GM12864 (cell line): ENCODE results near the gene CENPO.
"Not testable (repeated sequence)": the region's sequence is repeated elsewhere in the genome, so short reads cannot be mapped to it uniquely, and the experiment has no call there.

Experiments
- DNase-seq: peaks from one replicate; pipeline ENCODE4 v3.0.0-alpha.2; 2011; ENCODE audit warnings: low read depth
- H3K4me3 ChIP-seq: 2 replicates; pipeline ENCODE4 v1.5.1; 2011; ENCODE audit warnings: mild to moderate bottlenecking, low read depth, low read length, control low read depth
- TF ChIP-seq, protein P1 (sequence below): IDR thresholded peaks from 2 replicates; pipeline ENCODE4 v1.5.1; 2011; ENCODE audit warnings: low read depth, mild to moderate bottlenecking, moderate library complexity, low read length, control low read depth, inconsistent platforms; ENCODE audit errors: missing control alignments

Gene CENPO

DNA sequence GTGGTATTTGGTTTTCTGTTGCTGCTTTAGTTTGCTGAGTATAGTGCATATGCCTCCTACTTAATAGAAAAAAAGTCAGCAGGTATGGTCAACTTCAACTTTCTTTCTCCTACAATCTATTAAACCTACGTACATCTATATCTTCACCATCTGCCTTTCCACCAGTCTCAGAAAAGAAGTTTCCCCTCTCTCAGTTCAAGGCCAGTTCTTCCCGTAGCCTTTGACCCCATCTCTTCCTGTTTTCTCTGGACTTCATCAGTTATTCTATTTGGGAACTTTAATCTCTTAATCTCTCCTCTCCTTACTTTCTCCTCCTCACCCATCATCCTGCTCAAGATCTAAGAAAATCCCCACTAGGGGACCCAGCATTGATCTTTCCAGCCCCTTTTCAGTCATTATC is 5.7 kb upstream of the CENPO start:
- no peak for DNase-seq
- TF ChIP-seq, protein P1, sequence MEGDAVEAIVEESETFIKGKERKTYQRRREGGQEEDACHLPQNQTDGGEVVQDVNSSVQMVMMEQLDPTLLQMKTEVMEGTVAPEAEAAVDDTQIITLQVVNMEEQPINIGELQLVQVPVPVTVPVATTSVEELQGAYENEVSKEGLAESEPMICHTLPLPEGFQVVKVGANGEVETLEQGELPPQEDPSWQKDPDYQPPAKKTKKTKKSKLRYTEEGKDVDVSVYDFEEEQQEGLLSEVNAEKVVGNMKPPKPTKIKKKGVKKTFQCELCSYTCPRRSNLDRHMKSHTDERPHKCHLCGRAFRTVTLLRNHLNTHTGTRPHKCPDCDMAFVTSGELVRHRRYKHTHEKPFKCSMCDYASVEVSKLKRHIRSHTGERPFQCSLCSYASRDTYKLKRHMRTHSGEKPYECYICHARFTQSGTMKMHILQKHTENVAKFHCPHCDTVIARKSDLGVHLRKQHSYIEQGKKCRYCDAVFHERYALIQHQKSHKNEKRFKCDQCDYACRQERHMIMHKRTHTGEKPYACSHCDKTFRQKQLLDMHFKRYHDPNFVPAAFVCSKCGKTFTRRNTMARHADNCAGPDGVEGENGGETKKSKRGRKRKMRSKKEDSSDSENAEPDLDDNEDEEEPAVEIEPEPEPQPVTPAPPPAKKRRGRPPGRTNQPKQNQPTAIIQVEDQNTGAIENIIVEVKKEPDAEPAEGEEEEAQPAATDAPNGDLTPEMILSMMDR: no peak
- H3K4me3 ChIP-seq: no peak overlapping the region

DNA sequence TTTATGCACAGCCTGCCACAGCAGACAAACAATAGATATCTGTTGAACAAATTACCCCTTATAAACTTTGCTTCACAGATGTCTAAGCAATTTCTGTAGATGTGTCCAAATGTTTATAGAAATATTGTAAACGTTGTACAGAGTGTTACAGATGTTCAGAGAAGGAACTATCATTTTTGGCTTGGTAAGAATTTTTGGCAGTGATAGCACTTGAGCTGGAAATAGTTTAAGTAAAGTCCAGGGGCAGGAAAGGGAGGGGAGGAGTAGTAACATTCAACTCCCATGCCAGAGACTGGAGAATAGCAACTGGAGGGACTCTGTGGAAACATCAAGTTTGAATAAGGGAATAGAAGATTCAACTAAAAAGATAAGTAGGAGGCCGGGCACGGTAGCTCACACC is 4.4 kb upstream of the CENPO start:
- no peak for DNase-seq
- TF ChIP-seq, protein P1: no peak
- no peak overlapping the region for H3K4me3 ChIP-seq

GRCh38 chr2:24791452-24791851 is 1.8 kb upstream of the CENPO start:
- no peak overlapping the region for H3K4me3 ChIP-seq
- TF ChIP-seq, protein P1: no peak

DNA sequence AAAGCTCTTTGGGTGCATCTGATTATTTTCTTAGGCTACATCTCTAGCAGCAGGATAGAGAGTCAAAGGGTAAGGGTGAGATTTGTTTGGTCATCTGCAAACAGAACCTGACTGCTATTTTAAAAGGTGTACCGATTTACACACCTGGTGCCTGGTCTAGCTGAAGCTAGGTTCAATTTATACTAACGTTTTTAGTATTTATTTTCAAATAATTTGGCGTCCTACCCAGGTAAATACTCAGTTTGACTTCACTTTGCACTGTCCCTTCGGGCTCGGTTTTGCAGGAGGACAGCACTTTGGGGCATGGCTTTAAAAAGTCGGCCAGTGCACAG is 717 bp upstream of the CENPO start:
- TF ChIP-seq, protein P1: no peak
- no peak for DNase-seq
- peak overlapping the region; percentile 84 for H3K4me3 ChIP-seq

More at GRCh38 chr2:24791452-24791851, 1.8 kb upstream of the CENPO start:
- DNase-seq: no peak

DNA sequence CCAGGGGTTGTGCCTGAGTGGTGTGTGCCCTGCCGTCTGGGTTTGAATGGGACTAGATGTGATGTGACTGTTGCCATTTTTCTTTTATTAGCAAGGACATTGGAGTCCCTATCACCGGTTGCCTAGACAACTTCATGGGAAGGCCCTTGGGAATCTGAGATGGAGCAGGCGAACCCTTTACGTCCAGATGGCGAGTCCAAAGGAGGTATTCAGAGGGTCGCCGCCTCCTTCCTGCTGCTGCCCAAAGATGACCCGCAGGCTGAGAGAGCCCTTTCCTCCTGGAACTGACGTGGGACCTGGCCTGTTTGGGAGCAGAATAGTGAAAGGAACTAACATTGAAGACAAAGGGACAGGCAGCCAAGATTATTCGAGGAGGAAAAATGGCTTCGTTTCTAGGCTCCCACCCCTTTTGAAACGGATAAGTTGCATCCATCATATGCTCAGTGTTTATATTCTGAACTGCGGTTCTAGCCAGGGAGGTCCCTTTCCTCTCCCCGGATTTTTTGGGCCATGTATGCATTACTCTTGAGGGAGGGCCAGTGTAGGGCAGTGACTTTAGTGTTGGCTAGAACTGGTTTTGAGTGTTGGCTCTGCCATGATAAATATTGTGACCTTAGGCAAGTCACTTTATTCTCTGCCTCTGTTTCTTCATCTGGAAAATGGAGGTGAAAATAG is 673 bp downstream of the CENPO start:
- no peak for DNase-seq
- TF ChIP-seq, protein P1: no peak

DNA sequence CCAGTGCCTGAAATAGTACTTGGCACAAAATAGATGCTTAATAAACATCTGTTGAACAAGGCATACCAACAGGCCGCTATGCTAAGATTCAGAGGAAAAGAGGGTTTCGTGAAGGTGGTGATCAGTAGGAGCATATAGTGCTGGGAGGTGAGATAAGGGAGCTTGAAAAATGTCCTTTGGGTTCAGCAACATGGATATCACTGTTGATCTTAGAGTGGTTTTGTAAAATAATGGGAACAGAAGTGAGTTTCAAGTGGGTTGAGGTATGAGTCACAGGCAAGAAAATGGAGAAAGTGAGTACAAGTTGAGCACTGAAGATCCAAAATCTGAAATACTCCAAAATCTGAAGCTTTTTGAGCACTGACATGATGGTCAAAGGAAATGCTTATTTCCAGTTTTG is 4.4 kb downstream of the CENPO start:
- TF ChIP-seq, protein P1: no peak
- DNase-seq: no peak
- no peak overlapping the region for H3K4me3 ChIP-seq

More for the DNA sequence above, 673 bp downstream of the CENPO start:
- H3K4me3 ChIP-seq: peak overlapping the region; percentile 84

DNA sequence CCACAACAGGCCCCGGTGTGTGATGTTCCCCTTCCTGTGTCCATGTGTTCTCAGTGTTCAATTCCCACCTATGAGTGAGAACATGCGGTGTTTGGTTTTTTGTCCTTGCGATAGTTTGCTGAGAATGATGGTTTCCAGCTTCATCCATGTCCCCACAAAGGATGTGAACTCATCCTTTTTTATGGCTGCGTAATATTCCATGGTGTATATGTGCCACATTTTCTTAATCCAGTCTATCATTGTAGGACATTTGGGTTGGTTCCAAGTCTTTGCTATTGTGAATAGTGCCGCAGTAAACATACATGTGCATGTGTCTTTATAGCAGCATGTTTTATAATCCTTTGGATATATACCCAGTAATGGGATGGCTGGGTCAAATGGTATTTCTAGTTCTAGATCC is 7.3 kb downstream of the CENPO start:
- not testable (repeated sequence) for H3K4me3 ChIP-seq, DNase-seq

DNA sequence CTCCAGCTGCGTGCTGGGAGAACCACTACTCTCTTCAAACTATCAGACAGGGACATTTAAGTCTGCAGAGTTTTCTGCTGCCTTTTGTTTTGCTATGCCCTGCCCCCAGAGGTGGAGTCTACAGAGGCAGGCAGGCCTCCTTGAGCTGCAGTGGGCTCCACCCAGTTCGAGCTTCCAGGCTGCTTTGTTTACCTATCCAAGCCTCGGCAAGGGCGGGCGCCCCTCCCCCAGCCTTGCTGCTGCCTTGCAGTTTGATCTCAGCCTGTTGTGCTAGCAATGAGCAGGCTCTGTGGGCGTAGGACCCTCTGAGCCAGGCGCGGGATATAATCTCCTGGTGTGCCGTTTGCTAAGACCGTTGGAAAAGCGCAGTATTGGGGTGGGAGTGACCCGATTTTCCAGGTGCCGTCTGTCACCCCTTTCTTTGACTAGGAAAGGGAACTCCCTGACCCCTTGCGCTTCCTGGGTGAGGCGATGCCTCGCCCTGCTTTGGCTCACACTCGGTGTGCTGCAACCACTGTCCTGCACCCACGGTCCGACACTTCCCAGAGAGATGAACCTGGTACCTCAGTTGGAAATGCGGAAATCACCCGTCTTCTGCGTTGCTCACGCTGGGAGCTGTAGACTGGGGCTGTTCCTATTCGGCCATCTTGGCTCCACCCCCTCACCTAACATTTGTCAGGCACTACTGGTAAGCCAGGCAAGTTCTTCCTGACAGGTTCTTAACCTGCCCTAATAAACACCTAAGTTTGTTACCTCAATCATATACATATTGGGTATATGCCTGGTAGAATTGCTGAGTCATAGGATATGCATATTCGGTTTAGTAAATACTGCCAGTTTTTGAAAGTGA is 12.8 kb downstream of the CENPO start:
- not testable (repeated sequence) for H3K4me3 ChIP-seq, DNase-seq
